ELR (cell line): ENCODE measurements around the gene ONECUT2.
"Not testable (repeated sequence)": the region's sequence is repeated elsewhere in the genome, so short reads cannot be mapped to it uniquely, and the experiment has no call there.

Experiments used
- DNase-seq: peaks from one replicate; pipeline ENCODE4 v3.0.0-alpha.2; 2015; ENCODE audit warnings: low read depth

Gene ONECUT2

DNA sequence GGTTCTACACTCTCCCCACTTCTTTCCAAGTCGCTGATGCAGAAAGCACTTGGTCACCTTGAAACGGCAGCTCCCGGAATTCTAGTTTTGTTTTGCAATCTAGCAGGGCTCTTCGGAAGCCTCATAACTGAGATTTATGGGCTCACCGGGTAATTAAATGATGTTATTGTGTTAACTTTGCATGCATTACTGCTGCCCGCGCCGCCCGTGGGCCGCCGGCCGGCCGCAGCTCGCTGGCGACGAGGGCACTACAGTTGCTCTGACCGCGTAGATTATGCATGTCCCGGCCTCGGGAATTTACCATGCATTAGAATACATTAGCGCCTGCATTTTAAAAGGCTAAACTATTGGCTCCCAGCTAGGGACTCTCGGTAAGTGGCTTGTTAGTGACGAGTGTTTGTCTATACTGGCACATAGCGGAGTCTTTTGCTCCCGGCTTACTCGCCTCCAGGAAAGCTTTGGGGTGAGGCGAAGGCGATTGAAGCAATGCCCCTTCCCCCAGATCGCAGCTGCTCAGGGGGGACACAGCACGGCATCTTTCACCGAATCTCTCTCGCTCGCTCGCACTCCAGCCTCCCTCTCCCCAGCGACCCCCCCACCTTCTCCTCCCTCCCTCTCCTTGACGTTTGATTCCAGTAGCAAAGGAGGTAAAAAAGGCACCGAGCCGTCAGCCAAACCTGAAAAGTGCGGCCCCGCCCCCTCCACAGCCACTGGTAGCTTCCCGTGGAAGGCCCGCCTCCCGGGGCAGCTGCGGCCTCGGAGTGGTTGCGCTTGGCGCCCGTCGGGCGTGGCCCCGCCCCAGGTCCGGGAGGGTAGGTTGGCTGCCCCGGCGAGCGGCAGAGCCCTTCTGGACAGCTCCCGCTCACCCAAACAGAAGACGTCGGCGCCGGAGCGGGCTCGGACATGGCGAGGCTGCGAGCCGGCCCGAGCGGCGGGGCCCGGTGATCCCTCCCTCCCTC, at the start of gene ONECUT2:
TSS of gene ONECUT2 (plus strand) at position 839 of the 959 bp plus-strand sequence. CDS start 343 bp downstream, outside the sequence.
- peak; percentile 89 for DNase-seq

- DNase-seq = no peak
These were observed 45.9 kb upstream of the ONECUT2 start for GRCh38 chr18:57389271-57389670.

- DNase-seq = no peak
These were observed 45.1 kb upstream of the ONECUT2 start for GRCh38 chr18:57390044-57390443.

DNA sequence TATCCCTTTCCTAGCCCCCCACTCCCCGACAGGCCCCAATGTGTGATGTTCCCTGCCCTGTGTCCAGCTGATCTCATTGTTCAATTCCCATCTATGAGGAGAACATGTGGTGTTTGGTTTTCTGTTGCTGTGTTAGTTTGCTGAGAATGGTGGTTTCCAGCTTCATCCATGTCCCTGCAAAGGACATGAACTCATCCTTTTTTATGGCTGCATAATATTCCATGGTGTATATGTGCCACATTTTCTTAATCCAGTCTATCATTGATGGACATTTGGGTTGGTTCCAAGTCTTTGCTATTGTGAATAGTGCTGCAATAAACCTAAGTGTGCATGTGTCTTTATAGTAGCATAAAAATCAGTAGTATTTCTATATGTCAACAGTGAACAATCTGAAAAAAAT, 40.4 kb upstream of the ONECUT2 start:
- not testable (repeated sequence) for DNase-seq

GRCh38 chr18:57396831-57397230, 38.3 kb upstream of the ONECUT2 start:
- not testable (repeated sequence) for DNase-seq

DNA sequence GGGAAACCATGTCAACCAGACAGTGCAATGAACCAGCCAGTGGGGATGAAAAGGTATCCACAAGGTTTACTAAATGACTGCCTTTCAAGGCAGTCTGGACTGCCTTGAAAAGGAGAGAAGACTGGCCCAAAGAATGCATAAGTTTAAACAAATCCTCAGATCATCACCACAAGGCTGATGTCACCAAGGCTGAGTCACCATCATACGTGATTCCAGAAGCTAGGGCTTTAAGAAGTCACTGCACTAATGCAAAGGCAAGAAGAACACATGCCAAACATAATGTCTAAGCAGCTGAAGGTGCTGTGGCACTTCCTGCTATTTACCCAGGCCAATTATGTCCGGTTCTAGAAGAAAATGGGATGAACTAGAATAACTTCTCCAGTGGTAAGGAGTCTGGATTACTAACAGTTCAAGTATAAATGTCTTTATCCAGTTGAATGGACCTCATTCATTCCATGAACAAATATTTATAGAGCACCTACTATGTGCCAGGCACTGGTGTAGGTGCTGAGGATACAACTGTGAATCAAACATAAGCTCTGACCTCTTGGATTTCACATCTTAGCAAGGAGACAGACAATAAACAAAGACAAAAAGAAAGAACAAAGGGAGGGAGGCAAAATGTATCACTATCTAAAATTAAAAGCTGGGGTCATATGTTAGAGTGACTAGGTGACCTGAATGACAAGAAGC, 37.6 kb upstream of the ONECUT2 start:
- DNase-seq = peak; percentile 82

GRCh38 chr18:57404345-57404744, 30.8 kb upstream of the ONECUT2 start:
- DNase-seq = no peak

DNA sequence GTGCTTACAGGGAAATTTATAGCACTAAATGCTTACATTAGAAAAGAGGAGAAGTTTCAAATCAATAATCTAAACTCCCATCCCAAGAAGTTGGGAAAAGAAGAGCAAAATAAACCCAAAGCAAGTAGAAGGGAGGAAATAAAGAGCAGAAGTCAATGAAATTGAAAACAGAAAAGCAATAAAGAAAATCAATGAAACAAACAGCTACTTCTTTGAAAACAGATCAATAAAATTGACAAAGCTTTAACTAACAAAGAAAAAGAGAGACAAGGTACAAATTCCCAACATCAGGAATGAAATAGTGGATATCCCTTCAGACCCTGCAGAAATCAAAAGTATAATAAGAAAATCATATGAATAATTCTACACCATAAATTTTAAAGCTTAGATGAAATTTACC, 25.5 kb upstream of the ONECUT2 start:
- DNase-seq = no peak

- DNase-seq = no peak
These were observed 24.4 kb upstream of the ONECUT2 start for GRCh38 chr18:57410749-57411148.

GRCh38 chr18:57416542-57416941, 18.6 kb upstream of the ONECUT2 start:
- DNase-seq = no peak

GRCh38 chr18:57422313-57422872, 12.8 kb upstream of the ONECUT2 start:
- no peak for DNase-seq

DNA sequence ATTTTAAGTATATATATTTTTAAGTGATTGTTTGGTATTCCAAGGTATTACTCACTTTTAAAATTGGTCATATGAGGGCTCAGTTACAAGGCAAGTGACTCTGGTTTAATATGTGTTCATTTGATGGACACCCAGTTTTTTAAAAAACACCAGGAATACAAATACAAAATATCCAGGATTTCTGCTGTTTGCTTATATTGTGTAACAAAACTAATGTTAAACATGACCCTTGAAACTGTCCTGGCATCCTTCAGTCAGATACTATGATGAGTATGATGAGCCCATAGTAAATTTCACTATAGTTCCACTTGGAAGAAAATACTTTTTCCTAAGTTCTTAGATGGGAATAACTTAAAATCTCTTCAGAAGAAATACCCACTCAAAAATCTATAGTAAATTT, 11.4 kb upstream of the ONECUT2 start:
- no peak for DNase-seq

- DNase-seq = no peak
These were observed 10.1 kb upstream of the ONECUT2 start for GRCh38 chr18:57425096-57425495.

GRCh38 chr18:57426187-57426586, 9.0 kb upstream of the ONECUT2 start:
- DNase-seq = no peak

GRCh38 chr18:57427429-57428201, 7.6 kb upstream of the ONECUT2 start:
- DNase-seq = no peak

DNA sequence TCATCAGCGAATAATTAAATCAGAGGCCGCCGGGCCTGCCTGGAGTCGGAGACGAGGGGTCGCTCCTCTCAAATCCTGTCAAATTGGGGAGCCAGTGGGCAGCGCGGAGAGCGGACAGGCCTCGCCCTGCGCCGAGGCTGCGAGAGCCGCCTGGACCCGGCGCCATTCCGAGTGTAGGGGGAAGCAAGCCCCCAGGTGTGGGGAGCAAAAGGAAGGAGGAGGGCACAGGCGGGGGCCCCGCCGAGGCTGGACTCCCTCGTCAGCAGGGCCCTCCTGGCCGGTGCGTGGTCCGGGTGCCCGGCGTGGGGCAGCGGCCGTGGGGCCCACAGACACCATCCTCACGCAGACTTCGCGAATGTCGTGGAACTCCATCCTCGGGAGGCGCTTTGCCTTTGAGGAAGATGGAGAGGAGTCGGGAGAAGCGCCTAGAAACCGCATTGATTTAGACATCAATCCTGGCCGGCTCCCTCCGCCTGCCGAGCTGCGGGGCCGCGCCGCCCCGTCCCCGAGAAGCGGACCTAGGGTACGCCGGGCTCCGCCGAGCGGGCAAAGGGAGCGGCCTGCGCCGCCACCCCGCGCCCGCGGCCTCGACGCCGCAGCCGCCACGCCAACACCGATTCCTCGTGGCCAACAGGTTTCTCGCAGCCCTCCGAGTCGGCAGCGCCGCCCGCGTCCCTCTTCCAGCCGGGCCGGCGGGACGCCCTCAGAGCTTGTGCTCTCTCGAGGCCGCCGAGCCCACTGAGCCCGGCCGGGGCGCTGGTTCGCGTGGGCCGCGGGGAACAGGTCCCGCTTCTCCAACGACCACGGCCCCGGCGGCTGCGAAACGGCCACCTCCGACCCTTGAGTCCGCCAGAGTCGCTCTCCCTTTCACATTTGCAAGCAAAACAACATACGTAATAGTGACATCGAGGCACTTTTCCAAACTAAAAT, 6.7 kb upstream of the ONECUT2 start:
- DNase-seq = no peak

- DNase-seq = no peak
These were observed 5.8 kb upstream of the ONECUT2 start for GRCh38 chr18:57429167-57430078.

DNA sequence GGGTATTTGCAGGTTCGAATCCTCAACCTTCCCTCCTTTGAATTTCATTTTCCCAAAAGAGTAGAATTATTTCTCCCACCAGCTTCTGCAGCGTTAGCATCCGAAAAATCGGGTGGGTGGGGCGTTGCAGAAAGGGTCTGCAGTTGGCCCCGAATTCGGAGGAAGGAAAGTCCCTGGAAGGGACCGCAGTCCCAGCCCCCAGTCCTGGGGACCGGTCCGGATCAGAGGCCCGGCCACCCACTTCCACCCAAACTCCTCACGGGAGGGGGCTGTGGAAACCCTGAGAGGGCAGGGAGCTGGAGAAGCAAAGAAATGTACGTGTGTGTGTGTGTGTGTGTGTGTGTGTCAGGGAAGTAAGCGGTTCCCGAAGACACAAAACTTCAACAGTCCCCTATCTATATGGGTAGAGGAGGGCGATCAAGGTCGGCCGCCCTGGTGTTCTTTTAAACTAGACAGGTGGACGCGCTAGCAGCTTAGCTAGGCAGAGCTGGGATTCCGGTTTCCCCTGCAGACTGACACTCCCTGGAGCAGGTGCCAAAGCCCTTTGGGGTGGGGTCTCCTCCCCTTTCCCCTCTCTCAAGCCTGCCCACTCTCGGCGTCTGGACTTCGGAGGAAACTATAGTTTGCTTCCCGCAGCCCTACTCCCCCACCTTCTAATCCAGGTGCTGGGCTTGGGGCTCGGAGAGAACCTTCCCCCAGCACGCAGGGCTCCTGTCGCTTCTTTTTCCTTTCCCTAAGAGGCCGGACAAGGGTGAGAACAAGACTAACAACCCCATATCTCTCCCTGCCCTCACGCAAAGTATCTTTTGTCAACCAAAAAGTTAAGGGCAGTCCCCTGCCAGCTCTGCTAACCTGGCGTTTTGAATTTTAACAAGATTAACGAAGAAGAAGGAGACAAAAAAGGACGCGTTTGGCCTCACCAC, 4.8 kb upstream of the ONECUT2 start:
- no peak for DNase-seq

DNA sequence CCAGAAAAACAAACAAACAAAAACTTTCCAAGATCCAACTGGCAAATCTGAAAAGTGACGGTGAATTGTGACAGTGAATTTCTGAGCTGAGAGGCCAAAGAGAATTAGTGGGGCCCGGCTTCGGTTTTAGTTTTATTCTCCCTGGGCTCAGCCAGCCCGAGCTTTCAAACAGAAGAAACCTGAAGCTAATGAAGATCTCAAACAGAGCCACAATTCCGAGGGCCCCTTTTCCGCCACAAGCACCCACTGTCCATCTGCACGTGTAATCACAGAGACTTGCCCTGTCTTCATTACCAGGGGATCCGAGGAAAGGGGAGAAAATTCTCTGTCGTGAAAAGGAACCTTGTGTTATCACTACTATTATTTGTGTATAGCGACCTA, 4.2 kb upstream of the ONECUT2 start:
- no peak for DNase-seq
